DMS79 treated with DMSO at 0.1 percent for 48 hours (cell line): ENCODE data around the gene SLC39A5.
A peak's percentile ranks its signal among the peaks of the same experiment; 100 is the strongest.
"Not testable (repeated sequence)": the region's sequence is repeated elsewhere in the genome, so short reads cannot be mapped to it uniquely, and the experiment has no call there.

ENCODE experiments used
- DNase-seq: peaks from one replicate; lab custom pipeline; 2025; lab: John Stamatoyannopoulos, UW

The SLC39A5 gene, protein sequence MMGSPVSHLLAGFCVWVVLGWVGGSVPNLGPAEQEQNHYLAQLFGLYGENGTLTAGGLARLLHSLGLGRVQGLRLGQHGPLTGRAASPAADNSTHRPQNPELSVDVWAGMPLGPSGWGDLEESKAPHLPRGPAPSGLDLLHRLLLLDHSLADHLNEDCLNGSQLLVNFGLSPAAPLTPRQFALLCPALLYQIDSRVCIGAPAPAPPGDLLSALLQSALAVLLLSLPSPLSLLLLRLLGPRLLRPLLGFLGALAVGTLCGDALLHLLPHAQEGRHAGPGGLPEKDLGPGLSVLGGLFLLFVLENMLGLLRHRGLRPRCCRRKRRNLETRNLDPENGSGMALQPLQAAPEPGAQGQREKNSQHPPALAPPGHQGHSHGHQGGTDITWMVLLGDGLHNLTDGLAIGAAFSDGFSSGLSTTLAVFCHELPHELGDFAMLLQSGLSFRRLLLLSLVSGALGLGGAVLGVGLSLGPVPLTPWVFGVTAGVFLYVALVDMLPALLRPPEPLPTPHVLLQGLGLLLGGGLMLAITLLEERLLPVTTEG

GRCh38 chr12:56229916-56230431, at the start of gene SLC39A5:
SLC39A5 (plus strand) TSS chr12:56230051; CDS start chr12:56231275, 1,224 bp downstream.
- DNase-seq = no peak

DNA sequence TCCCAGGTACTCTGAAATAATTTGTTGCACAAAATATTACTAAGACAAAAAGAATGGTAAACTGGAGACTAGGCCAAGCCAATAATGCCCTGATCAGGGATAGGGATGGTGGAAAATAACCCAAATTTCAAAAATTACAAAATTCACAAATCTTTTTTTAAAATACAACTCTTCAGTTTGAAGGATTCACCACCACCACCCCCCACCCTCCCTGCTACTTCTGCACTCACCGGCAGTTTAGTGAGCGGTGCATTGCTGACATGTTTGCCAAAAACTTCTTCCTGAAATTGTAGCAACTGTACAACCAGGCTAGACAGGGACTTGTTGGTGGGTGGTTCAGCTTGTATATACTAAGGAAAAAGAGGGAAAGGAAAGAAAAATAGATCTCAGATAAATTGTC, 42.9 kb upstream of the SLC39A5 start:
- DNase-seq = no peak

DNA sequence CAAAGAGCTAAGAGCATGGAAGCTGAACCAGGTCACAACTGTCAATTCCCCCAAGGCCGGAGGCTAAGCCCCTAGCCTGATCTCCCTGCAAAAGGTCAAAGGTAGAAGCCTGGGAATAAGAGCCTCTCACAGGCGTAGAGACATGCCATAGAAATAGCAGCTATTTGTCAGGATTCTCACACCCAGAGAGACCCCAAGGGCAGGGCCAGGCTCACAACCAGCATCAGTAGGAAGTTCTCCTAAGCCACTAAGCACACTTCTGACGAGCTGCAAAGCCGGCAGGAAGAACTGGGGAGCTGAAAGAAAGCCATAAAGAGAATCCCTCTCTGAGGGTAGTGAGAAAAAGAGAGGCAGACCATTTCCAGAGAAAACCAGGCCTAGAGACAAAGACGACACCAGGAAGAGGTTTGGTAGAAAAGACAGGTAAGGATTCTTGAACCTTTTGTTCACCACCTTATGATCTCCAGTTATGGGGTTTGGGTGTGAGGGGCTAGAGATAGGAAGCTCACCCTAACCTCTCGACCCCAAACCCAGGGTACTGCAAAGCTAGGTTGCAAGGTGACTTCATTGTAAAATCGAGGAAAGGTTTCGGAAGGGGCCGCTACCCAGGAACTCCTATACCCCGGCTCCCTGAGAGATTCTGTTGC, 41.6 kb upstream of the SLC39A5 start:
- DNase-seq = peak; percentile 30

- DNase-seq = peak; percentile 30
Measured at GRCh38 chr12:56188778-56189098, 41.1 kb upstream of the SLC39A5 start.

- DNase-seq = peak; percentile 55
Measured at GRCh38 chr12:56189099-56189917, 40.5 kb upstream of the SLC39A5 start, which contains the start of gene SMARCC2. SMARCC2 (minus strand) TSS chr12:56189483; CDS start chr12:56189461, 22 bp downstream.

GRCh38 chr12:56189918-56190694, 39.7 kb upstream of the SLC39A5 start:
- peak; percentile 61 for DNase-seq

DNA sequence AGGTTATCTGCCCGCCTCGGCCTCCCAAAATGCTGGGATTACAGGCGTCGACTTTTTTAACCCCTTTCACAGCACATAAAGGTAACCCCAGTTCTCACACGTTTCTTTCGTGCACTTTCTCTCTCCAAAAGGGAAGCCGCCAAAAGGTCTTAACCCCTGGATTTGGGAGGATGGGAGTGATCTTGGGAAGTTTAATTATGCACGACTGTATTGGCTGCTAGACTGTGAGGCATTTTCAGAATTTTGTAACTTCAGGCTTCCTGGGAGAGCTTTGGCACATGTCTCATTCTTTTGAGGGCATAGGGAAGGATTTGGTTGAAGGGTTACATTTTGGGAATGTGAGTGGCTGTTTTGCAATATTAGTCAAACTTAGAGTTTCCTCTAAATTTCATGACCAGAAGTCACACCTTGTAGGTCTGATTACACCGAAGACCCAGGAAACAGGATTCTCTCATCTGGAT, 39.1 kb upstream of the SLC39A5 start:
- DNase-seq = peak; percentile 2

GRCh38 chr12:56192582-56192981, 37.3 kb upstream of the SLC39A5 start:
- no peak for DNase-seq

GRCh38 chr12:56193025-56193578, 36.7 kb upstream of the SLC39A5 start:
- peak; percentile 52 for DNase-seq

- DNase-seq = not testable (repeated sequence)
Measured at GRCh38 chr12:56196818-56197550, 32.9 kb upstream of the SLC39A5 start.

DNA sequence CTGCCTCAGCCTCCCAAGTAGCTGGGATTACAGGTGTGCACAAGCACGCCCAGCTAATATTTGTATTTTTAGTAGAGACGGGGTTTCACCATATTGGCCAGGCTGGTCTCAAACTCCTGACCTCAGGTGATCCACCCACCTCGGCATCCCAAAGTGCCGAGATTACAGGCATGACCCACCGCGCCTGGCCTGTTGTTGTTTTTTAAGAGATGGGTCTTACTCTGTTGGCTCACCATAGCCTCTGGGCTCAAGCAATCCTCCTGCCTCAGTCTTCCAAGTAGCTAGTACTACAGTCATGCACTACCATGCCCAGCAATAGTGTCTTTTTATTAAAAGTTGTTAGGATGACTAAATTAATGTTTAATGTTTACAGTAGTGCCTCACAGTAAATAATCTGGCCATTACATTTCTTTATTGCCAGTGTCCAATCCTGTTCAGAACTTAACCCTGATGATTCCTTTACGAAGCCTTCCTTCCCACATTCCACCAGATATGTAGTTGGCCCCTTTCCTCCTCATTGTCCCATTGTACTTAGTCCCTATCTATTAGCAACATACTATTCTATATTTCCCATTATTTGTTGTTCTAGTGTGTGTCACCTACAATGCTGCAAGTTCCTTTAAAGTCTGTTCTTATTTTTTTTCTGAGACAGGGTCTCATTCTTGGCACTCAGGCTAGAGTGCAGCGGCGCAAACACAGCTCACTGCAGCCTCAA, 31.8 kb upstream of the SLC39A5 start:
- no peak for DNase-seq

DNA sequence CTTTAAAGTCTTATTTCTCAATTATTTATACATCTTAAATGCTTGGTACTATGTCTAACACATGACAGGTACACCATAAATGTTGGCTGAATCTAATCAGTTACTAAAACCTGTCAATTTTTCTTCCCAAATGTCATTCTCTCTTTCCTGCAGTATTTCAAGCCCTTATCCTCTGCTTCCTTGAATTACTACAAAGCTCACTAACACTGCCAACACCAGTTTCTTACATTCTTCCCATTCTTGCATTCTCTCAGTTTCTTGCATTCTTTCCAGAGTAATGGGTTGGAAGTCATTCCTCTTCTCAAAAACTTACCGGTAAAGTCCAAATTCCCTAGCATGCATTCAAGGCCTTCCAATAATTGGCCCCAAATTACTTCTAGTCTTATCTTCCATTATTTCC, 31.0 kb upstream of the SLC39A5 start:
- no peak for DNase-seq

DNA sequence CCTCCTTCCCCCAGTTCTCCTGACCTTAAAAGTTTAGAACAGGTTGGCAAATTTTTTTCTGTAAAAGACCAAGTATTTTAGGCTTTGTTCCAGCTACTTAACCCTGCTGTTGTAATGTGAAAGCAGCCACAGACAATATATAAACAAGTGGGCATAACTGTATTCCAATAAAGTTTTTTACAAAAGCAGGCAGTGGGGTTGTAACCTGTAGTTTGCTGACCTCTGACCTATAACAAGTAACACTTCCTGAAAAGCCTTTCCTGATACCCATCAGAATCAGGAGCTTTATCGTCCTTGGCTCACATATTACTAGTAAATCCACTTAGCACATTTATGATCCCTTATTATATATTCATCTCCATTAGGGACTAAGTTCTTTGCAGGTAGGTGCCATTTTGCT, 27.5 kb upstream of the SLC39A5 start:
- DNase-seq = no peak

DNA sequence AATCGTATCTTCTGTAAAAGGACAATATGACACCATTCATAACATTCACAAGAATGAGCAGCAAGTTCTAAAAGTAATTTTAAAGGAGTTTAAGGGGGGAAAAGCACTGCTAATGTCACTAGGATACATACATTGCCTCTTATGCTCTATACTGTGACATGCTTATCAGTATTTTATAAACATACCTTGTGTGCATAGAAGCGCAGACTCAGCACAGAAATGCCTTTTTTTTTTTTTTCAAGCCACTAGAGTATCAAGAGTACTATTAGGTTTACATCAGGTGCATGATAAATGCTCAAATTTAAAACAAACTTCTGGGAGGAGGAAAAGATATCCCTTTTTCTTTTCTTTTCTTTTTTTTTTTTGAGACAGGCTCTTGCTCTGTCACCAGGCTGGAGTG, 27.0 kb upstream of the SLC39A5 start:
- no peak for DNase-seq

- no peak for DNase-seq
Measured at GRCh38 chr12:56204275-56204674, 25.6 kb upstream of the SLC39A5 start.

DNA sequence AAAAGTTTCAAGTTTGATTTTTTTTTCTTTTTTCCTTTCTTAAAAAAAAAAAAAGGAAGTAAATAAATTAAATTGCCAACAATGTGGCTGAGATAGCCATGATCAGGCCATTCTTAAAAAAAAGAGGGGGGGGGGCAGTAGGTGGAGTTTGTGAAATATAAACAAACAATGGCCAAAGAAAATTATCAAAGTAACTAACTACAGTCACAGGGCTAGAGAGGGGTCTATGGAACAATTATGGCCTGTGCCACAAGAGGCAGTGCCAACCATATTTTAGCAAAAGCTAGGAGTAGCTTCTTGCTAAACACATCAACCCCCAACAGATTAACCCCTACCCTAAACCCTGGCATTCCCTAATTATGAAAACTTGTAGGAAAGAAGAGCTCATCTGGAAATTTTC, 24.4 kb upstream of the SLC39A5 start:
- DNase-seq = no peak

DNA sequence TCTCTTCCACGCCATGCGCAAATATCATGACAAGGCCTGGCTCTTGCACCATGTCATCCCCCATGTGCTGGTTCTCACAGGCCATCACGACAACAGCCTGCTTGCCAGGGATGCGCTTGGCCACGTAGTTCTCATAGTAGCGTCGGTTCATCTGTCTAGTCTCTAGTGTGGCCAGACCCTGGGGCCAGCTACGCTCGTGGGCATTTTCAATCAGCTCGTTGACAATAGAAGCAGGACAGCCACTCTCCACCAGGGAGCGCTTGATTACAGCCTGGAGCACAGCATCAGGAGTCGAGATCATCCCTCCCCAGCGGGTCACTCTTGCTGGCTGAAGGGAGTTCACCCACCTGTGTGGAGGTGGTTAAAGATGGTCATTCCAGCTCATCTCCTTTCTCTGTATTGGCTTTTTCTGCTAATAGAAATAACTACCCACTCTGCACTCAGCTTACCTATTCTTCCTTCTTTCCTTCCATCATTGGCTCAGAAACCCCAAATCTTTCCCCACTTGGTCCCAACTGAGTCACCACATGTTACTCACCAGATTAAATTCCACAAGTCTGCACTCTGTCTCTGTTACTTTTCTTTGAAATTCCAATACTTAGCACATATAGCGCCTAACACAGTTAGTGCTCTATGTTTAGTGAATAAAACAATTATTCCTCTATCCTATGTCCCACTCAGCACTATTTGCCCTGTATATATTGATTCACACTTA, 23.2 kb upstream of the SLC39A5 start:
- no peak for DNase-seq

GRCh38 chr12:56208006-56208405, 21.8 kb upstream of the SLC39A5 start:
- no peak for DNase-seq

- no peak for DNase-seq
Measured at GRCh38 chr12:56212361-56212760, 17.5 kb upstream of the SLC39A5 start.
